ENCODE data around the gene MS4A8. TPM values are rescaled to one million over a fixed set of nuclear protein-coding genes. Genes with fewer than 3 reads are reported as not detected.
A peak's percentile ranks its signal among the peaks of the same experiment; 100 is the strongest.

The MS4A8 gene
- total RNA-seq, 2 experiments from 2014 or later: not detected

GRCh38 chr11:60761436-60762190 is 62.2 kb downstream of the MS4A8 start:
- no peak for TF ChIP-seq CTCF (IDR thresholded peaks at IDR 0.05)
- CTCF ChIA-PET: no interaction called here

GRCh38 chr11:60762851-60763691 is 63.7 kb downstream of the MS4A8 start:
- intact Hi-C loops (cut with DNase I, micrococcal nuclease): no loop called here
- H3K27me3 Mint-ChIP-seq: peaks cover 70% of the 10 kb centered on the region
- peaks cover 0 to 4% of the 10 kb centered on the region in 2 experiments for H3K9me3 ChIP-seq (ENCODE audit: control insufficient read depth in 1 of 2, insufficient read depth in 1 of 2, low read length in 2 of 2)
- H3K36me3 ChIP-seq (ENCODE audit: insufficient read depth, low read length): no peaks in the 10 kb centered on the region
- ChIA-PET CTCF (interaction anchor here (0.9 kb wide), 1 partner anchor 12 kb away, joined by 3 read pairs; no protein-coding TSS in a partner anchor), POLR2A (no interaction called here)
- DNase-seq (peak in 1 of 14 experiments; percentile 2), ATAC-seq (ENCODE audit: poor library complexity) (no peak)
- H3K27ac ChIP-seq (ENCODE audit: low read depth in 1 of 2, low read length in 2 of 2): no peak overlapping the region
- H3K27ac Mint-ChIP-seq: no peak overlapping the region
- H3K27me3 ChIP-seq (ENCODE audit: control insufficient read depth in 1 of 2, insufficient read depth in 2 of 2, low read length in 2 of 2): peaks cover 2 to 10% of the 10 kb centered on the region in 2 experiments
- no peaks in the 10 kb centered on the region for H3K9me3 Mint-ChIP-seq
- no peak overlapping the region for H3K4me3 Mint-ChIP-seq
- H3K4me1 ChIP-seq (ENCODE audit: insufficient read depth, low read length): no peaks in the 10 kb centered on the region
- TF ChIP-seq CTCF (IDR thresholded peaks at IDR 0.05): no peak
- H3K4me3 ChIP-seq (ENCODE audit: low read length): no peak overlapping the region
- no peaks in the 10 kb centered on the region for H3K4me1 Mint-ChIP-seq (ENCODE audit: low read depth)
- H3K36me3 Mint-ChIP-seq (ENCODE audit: low read depth): no peaks in the 10 kb centered on the region

More at GRCh38 chr11:60761436-60762190, 62.2 kb downstream of the MS4A8 start:
- Mint-ChIP-seq H3K9me3 (no peaks in the 10 kb centered on the region), H3K4me1 (ENCODE audit: low read depth) (no peaks in the 10 kb centered on the region), H3K4me3 (no peak overlapping the region), H3K27me3 (peaks cover 77% of the 10 kb centered on the region), H3K36me3 (ENCODE audit: low read depth) (no peaks in the 10 kb centered on the region), H3K27ac (no peak overlapping the region)
- H3K36me3 ChIP-seq (ENCODE audit: insufficient read depth, low read length): no peaks in the 10 kb centered on the region
- DNase-seq (no peak), ATAC-seq (ENCODE audit: poor library complexity) (no peak)
- H3K27me3 ChIP-seq (ENCODE audit: control insufficient read depth in 1 of 2, insufficient read depth in 2 of 2, low read length in 2 of 2): peaks cover 4 to 20% of the 10 kb centered on the region in 2 experiments
- POLR2A ChIA-PET: no interaction called here
- intact Hi-C loops (cut with DNase I, micrococcal nuclease): no loop called here
- H3K27ac ChIP-seq (ENCODE audit: low read depth in 1 of 2, low read length in 2 of 2): no peak overlapping the region
- no peaks in the 10 kb centered on the region for H3K9me3 ChIP-seq (ENCODE audit: control insufficient read depth in 1 of 2, insufficient read depth in 1 of 2, low read length in 2 of 2)
- H3K4me1 ChIP-seq (ENCODE audit: insufficient read depth, low read length): no peaks in the 10 kb centered on the region
- no peak overlapping the region for H3K4me3 ChIP-seq (ENCODE audit: low read length)

GRCh38 chr11:60763692-60764369 is 64.4 kb downstream of the MS4A8 start:
- Mint-ChIP-seq H3K27ac (no peak overlapping the region), H3K9me3 (no peaks in the 10 kb centered on the region), H3K4me1 (ENCODE audit: low read depth) (no peaks in the 10 kb centered on the region), H3K27me3 (peaks cover 63% of the 10 kb centered on the region), H3K4me3 (no peak overlapping the region), H3K36me3 (ENCODE audit: low read depth) (no peaks in the 10 kb centered on the region)
- intact Hi-C loops (cut with DNase I, micrococcal nuclease): no loop called here
- Histone ChIP-seq H3K36me3 (ENCODE audit: insufficient read depth, low read length) (no peaks in the 10 kb centered on the region), H3K27me3 (ENCODE audit: control insufficient read depth in 1 of 2, insufficient read depth in 2 of 2, low read length in 2 of 2) (peaks cover 2 to 10% of the 10 kb centered on the region in 2 experiments), H3K4me1 (ENCODE audit: insufficient read depth, low read length) (no peaks in the 10 kb centered on the region), H3K27ac (ENCODE audit: low read depth in 1 of 2, low read length in 2 of 2) (no peak overlapping the region), H3K4me3 (ENCODE audit: low read length) (no peak overlapping the region), H3K9me3 (ENCODE audit: control insufficient read depth in 1 of 2, insufficient read depth in 1 of 2, low read length in 2 of 2) (peaks cover 0 to 4% of the 10 kb centered on the region in 2 experiments)
- DNase-seq: peak in 1 of 14 experiments; percentile 20
- POLR2A ChIA-PET: no interaction called here
- CTCF ChIA-PET: interaction anchor here (0.9 kb wide), 1 partner anchor 12 kb away, joined by 3 read pairs; no protein-coding TSS in a partner anchor
- TF ChIP-seq CTCF (IDR thresholded peaks at IDR 0.05): no peak
- no peak for ATAC-seq (ENCODE audit: poor library complexity)
